H1 (cell line): Measurements from ENCODE around the gene MRPL42. TPM values are rescaled to one million over a fixed set of nuclear protein-coding genes. Genes with fewer than 3 reads are reported as not detected.

ENCODE experiments used
- CTCF ChIA-PET: fragments of 300-600 bp; sonication (Branson Sonifier 250); formaldehyde crosslinking; loops from one replicate; lab custom pipeline; 2021; ENCODE audit not compliant: partially characterized antibody; lab: Charles Lee
- POLR2A ChIA-PET: fragments of 300-600 bp; sonication (Branson Sonifier 250); formaldehyde crosslinking; loops from one replicate; lab custom pipeline; 2021; ENCODE audit warnings: inconsistent platforms; ENCODE audit not compliant: partially characterized antibody; lab: Charles Lee
- DNase-seq, 2 experiments: peaks; one replicate each; pipeline versions ENCODE4 v3.0.0 to v3.0.0-alpha.2; 2010 to 2022; ENCODE audit warnings: low spot score in 2 of 2, low read depth in 1 of 2, mixed read lengths in 1 of 2
- FAIRE-seq: peaks from 2 replicates; lab custom pipeline; 2011; peaks lifted over from hg19 to GRCh38; lab: Jason Lieb, UNC
- H2AFZ ChIP-seq: 2 replicates; pipeline ENCODE4 v1.8.1; 2012; ENCODE audit warnings: low read length, inconsistent platforms
- H2AK5ac ChIP-seq: 2 replicates; pipeline ENCODE4 v1.6.1; 2013; ENCODE audit warnings: low read depth, low read length
- H2BK120ac ChIP-seq: replicated peaks from 2 replicates; pipeline ENCODE3; 2013; ENCODE audit warnings: low read depth, low read length, inconsistent platforms
- H2BK12ac ChIP-seq: 2 replicates; pipeline ENCODE4 v1.6.1; 2013; ENCODE audit warnings: low read depth, low read length
- H2BK15ac ChIP-seq: 2 replicates; pipeline ENCODE4 v1.6.1; 2013; ENCODE audit warnings: low read length
- H2BK20ac ChIP-seq: 2 replicates; pipeline ENCODE4 v1.6.1; 2013; ENCODE audit warnings: low read length
- H2BK5ac ChIP-seq: 2 replicates; pipeline ENCODE4 v1.6.1; 2013; ENCODE audit warnings: low read depth, low read length
- H3K14ac ChIP-seq: 2 replicates; pipeline ENCODE4 v1.6.1; 2013; ENCODE audit warnings: inconsistent platforms; ENCODE audit not compliant: insufficient read length
- H3K18ac ChIP-seq: 2 replicates; pipeline ENCODE4 v1.6.1; 2013; ENCODE audit warnings: low read length; ENCODE audit errors: extremely low read depth
- H3K23ac ChIP-seq: 2 replicates; pipeline ENCODE4 v1.6.1; 2013; ENCODE audit warnings: inconsistent platforms; ENCODE audit not compliant: insufficient read length
- H3K23me2 ChIP-seq: 2 replicates; pipeline ENCODE4 v1.6.1; 2013; ENCODE audit warnings: low read depth, low read length
- H3K27ac ChIP-seq: 2 replicates; pipeline ENCODE4 v1.6.1; 2011; ENCODE audit warnings: low read depth, low read length, inconsistent platforms
- H3K27me3 ChIP-seq, 4 experiments: replicated peaks in 1 of 4; 1 replicate in 1 of 4; 2 replicates in 3 of 4; pipeline versions ENCODE4 v1.6.1 to v1.8.1; 2011 to 2013; ENCODE audit warnings: low read length in 3 of 4, mild to moderate bottlenecking in 3 of 4, inconsistent platforms in 2 of 4, mixed read lengths in 2 of 4, moderate library complexity in 1 of 4; ENCODE audit not compliant: control insufficient read depth in 3 of 4, insufficient read depth in 3 of 4; ENCODE audit errors: extremely low read depth in 1 of 4
- H3K36me3 ChIP-seq, 4 experiments: 2 replicates each; pipeline versions ENCODE4 v1.6.1 to v1.8.1; 2011 to 2013; ENCODE audit warnings: mild to moderate bottlenecking in 4 of 4, low read length in 3 of 4, moderate library complexity in 2 of 4, control low read depth in 1 of 4, inconsistent platforms in 1 of 4; ENCODE audit not compliant: insufficient read depth in 4 of 4, control insufficient read depth in 2 of 4
- H3K4ac ChIP-seq: replicated peaks from 2 replicates; pipeline ENCODE3; 2013; ENCODE audit warnings: low read length, low read depth, mixed read lengths, inconsistent platforms; ENCODE audit not compliant: insufficient read length
- H3K4me1 ChIP-seq, 4 experiments: replicated peaks in 1 of 4; 1 replicate in 1 of 4; 2 replicates in 3 of 4; pipeline versions ENCODE4 v1.6.1 to v1.8.1; 2011 to 2013; ENCODE audit warnings: low read length in 3 of 4, inconsistent platforms in 2 of 4, mixed read lengths in 1 of 4; ENCODE audit not compliant: insufficient read depth in 4 of 4, control insufficient read depth in 3 of 4
- H3K4me2 ChIP-seq, 2 experiments: 2 replicates each; pipeline versions ENCODE4 v1.6.1 to v1.8.1; 2011 to 2013; ENCODE audit warnings: low read depth in 2 of 2, low read length in 2 of 2, control low read depth in 1 of 2, inconsistent platforms in 1 of 2, mild to moderate bottlenecking in 1 of 2; ENCODE audit not compliant: insufficient read depth in 1 of 2
- H3K4me3 ChIP-seq, 4 experiments: fragments of 200-600, 300-600 bp in 1 of 4; sonication (generic), shearing (Covaris generic), sonication (Bioruptor Twin) in 1 of 4; 2 replicates each; pipeline versions ENCODE4 v1.5.1 to v1.8.1; 2011 to 2016; ENCODE audit warnings: low read length in 4 of 4, low read depth in 3 of 4, control low read depth in 2 of 4, inconsistent platforms in 2 of 4, mild to moderate bottlenecking in 2 of 4, mixed read lengths in 1 of 4, moderate library complexity in 1 of 4; ENCODE audit not compliant: insufficient read depth in 2 of 4; ENCODE audit errors: extremely low read depth in 1 of 4
- H3K56ac ChIP-seq: replicated peaks from 2 replicates; pipeline ENCODE3; 2013; ENCODE audit warnings: low read depth, mild to moderate bottlenecking, mixed read lengths, low read length, inconsistent platforms; ENCODE audit not compliant: insufficient read length
- H3K79me1 ChIP-seq: 2 replicates; pipeline ENCODE4 v1.6.1; 2013; ENCODE audit warnings: low read depth, low read length, control low read depth
- H3K79me2 ChIP-seq, 2 experiments: 2 replicates each; pipeline versions ENCODE4 v1.6.1 to v1.8.1; 2012 to 2013; ENCODE audit warnings: low read length in 2 of 2, mild to moderate bottlenecking in 2 of 2, inconsistent platforms in 1 of 2; ENCODE audit not compliant: insufficient read depth in 2 of 2, control insufficient read depth in 1 of 2
- H3K9ac ChIP-seq, 4 experiments: replicated peaks in 1 of 4; 1 replicate in 1 of 4; 2 replicates in 3 of 4; pipeline versions ENCODE4 v1.6.1 to v1.8.1; 2011 to 2013; ENCODE audit warnings: low read depth in 3 of 4, low read length in 3 of 4, control low read depth in 2 of 4, mild to moderate bottlenecking in 2 of 4, moderate library complexity in 2 of 4, inconsistent platforms in 1 of 4; ENCODE audit errors: extremely low read depth in 1 of 4
- H3K9me3 ChIP-seq, 2 experiments: 2 replicates each; pipeline versions ENCODE4 v1.6.1 to v1.8.1; 2012 to 2013; ENCODE audit warnings: mild to moderate bottlenecking in 2 of 2, moderate library complexity in 2 of 2, control low read depth in 1 of 2, inconsistent platforms in 1 of 2, low read depth in 1 of 2, low read length in 1 of 2, mixed read lengths in 1 of 2; ENCODE audit not compliant: insufficient read depth in 2 of 2
- H4K20me1 ChIP-seq, 2 experiments: replicated peaks in 1 of 2; 2 replicates each; pipeline versions ENCODE3 to v1.8.1; 2011 to 2013; ENCODE audit warnings: inconsistent platforms in 2 of 2, low read length in 2 of 2, mild to moderate bottlenecking in 1 of 2; ENCODE audit not compliant: insufficient read depth in 2 of 2, control insufficient read depth in 1 of 2
- H4K5ac ChIP-seq: 2 replicates; pipeline ENCODE4 v1.6.1; 2013; ENCODE audit warnings: low read length, low read depth, mixed read lengths, inconsistent platforms; ENCODE audit not compliant: insufficient read length
- H4K8ac ChIP-seq: 2 replicates; pipeline ENCODE4 v1.8.0; 2013; ENCODE audit warnings: mild to moderate bottlenecking, moderate library complexity, low read length, inconsistent platforms; ENCODE audit not compliant: insufficient read depth; ENCODE audit errors: extremely low read depth
- H4K91ac ChIP-seq: replicated peaks from 2 replicates; pipeline ENCODE3; 2013; ENCODE audit warnings: low read length, mixed read lengths, inconsistent platforms; ENCODE audit not compliant: insufficient read length
- JUN ChIP-seq: IDR thresholded peaks from 2 replicates; pipeline ENCODE4 v1.6.1; 2011; ENCODE audit warnings: low read depth, mild to moderate bottlenecking, improper control_type of control experiment, low read length
- POLR2A ChIP-seq, 2 experiments: IDR thresholded peaks; 1 replicate in 1 of 2; 2 replicates in 1 of 2; pipeline ENCODE4 v1.6.1; 2011; ENCODE audit warnings: low read depth in 2 of 2, low read length in 2 of 2, mild to moderate bottlenecking in 2 of 2; ENCODE audit errors: control extremely low read depth in 1 of 2
- SIX5 ChIP-seq: IDR thresholded peaks from 2 replicates; pipeline ENCODE4 v1.6.1; 2011; ENCODE audit warnings: mild to moderate bottlenecking, low read depth, low read length
- YY1 ChIP-seq: IDR thresholded peaks from 2 replicates; pipeline ENCODE4 v1.6.1; 2011; ENCODE audit warnings: low read depth, mild to moderate bottlenecking, low read length
- WGBS, 2 experiments: shearing (Covaris generic) in 1 of 2; methylation state at CpG; one replicate each; pipeline versions ENCODE4 v1.1.6 to v1.1.7; 2013 to 2015; ENCODE audit warnings: low lambda C conversion rate in 2 of 2, mixed read lengths in 2 of 2, inconsistent platforms in 1 of 2, low coverage in 1 of 2, missing lambda C conversion rate in 1 of 2; ENCODE audit not compliant: insufficient replicate concordance in 2 of 2, insufficient coverage in 1 of 2, insufficient read length in 1 of 2; ENCODE audit errors: extremely low coverage in 1 of 2, missing lambda C conversion rate in 1 of 2; 5-methylcytosine and 5-hydroxymethylcytosine counted together
- polyA plus RNA-seq, 7 experiments: library from polyadenylated mRNA; depleted of rRNA in 3 of 7; stranded (reverse) in 5 of 7; unstranded in 2 of 7; fragments of >200 nt in 5 of 7; fragments of 200-250 nt in 2 of 7; gene quantifications; 1 replicate in 5 of 7; 2 replicates in 1 of 7; 4 replicates in 1 of 7; pipeline versions ENCODE4 v1.2.1 to v1.2.3, GENCODE V29; 2011 to 2013; ENCODE audit warnings: missing spikeins in 2 of 7, mixed read lengths in 2 of 7
- total RNA-seq: library from RNA; stranded (reverse); fragmentation: NEBNext Ultra II Directional; extraction: Animal tissue kit (Norgen Biotek cat#: 25700); gene quantifications from 2 replicates; pipeline ENCODE4 v1.2.1, GENCODE V29; 2021

MRPL42 gene
- total and polyA plus RNA-seq, 2 of the 8 experiments (the other 6 are each of a cell fraction or from before 2014, with no cell fraction given), result 110 to 176 TPM

- Histone ChIP-seq H3K4me1 (no peaks in the 10 kb centered on the region), H2BK5ac (no peak overlapping the region), H4K5ac (no peak overlapping the region), H3K79me2 (no peaks in the 10 kb centered on the region), H3K4ac (no peak overlapping the region), H4K91ac (no peak overlapping the region), H3K9ac (no peak overlapping the region), H4K8ac (no peak overlapping the region), H2AFZ (no peak overlapping the region), H3K4me2 (no peak overlapping the region), H3K18ac (no peak overlapping the region), H3K27ac (no peak overlapping the region), H2BK15ac (no peak overlapping the region), H3K56ac (no peak overlapping the region), H2AK5ac (no peak overlapping the region), H4K20me1 (no peaks in the 10 kb centered on the region), H3K79me1 (no peaks in the 10 kb centered on the region), H3K23ac (no peak overlapping the region), H2BK12ac (no peak overlapping the region), H2BK120ac (no peak overlapping the region), H2BK20ac (no peak overlapping the region), H3K14ac (no peak overlapping the region), H3K23me2 (no peaks in the 10 kb centered on the region; the same call in 1 of the 2 replicates), H3K4me3 (no peak overlapping the region), H3K9me3 (no peaks in the 10 kb centered on the region), H3K36me3 (no peaks in the 10 kb centered on the region), H3K27me3 (no peaks in the 10 kb centered on the region)
- POLR2A ChIA-PET, result no interaction called here
- no peak for FAIRE-seq
- WGBS, 2 experiments, result 100% methylated on average over 1 of the region's 1 CpG; no CpG with 5 or more reads in 1 of the 2 experiments
- DNase-seq, result no peak
- CTCF ChIA-PET, result interaction anchor here (0.7 kb wide), 1 partner anchor 495 kb away, joined by 3 read pairs; no protein-coding TSS in a partner anchor
- TF ChIP-seq POLR2A (IDR thresholded peaks at IDR 0.05; ENCODE audit: control extremely low read depth in 1 of 2, low read depth in 2 of 2, low read length in 2 of 2) (no peak), YY1 (no peak), JUN (no peak), SIX5 (no peak)
Measured at GRCh38 chr12:93449277-93449676, 18.0 kb upstream of the MRPL42 start.
